GM21825 (cell line): Measurements from ENCODE around the gene SERHL2.
"Not testable (repeated sequence)": the region's sequence is repeated elsewhere in the genome, so short reads cannot be mapped to it uniquely, and the experiment has no call there.

Source experiments
- ATAC-seq: cut with Tn5 transposase; IDR thresholded peaks from one replicate; pipeline ENCODE4 v1.9.1; 2021; ENCODE audit warnings: mild to moderate bottlenecking, moderate library complexity; ENCODE audit not compliant: unreplicated experiment

The SERHL2 gene

GRCh38 chr22:42553475-42554361 is at the start of gene SERHL2:
Gene SERHL2 (plus strand): TSS chr22:42553956. CDS start chr22:42554021, 65 bp downstream.
- ATAC-seq: peak; percentile 55

GRCh38 chr22:42508327-42508974 is 45.3 kb upstream of the SERHL2 start:
- not testable (repeated sequence) for ATAC-seq

- not testable (repeated sequence) for ATAC-seq
Observed at GRCh38 chr22:42508975-42509364, 44.8 kb upstream of the SERHL2 start.

- ATAC-seq: no peak
Observed at GRCh38 chr22:42509548-42509947, 44.2 kb upstream of the SERHL2 start.

GRCh38 chr22:42511401-42511891 is 42.3 kb upstream of the SERHL2 start:
- ATAC-seq: no peak

- not testable (repeated sequence) for ATAC-seq
Observed at GRCh38 chr22:42512273-42512990, 41.3 kb upstream of the SERHL2 start.

- not testable (repeated sequence) for ATAC-seq
Observed at GRCh38 chr22:42514331-42514730, 39.4 kb upstream of the SERHL2 start.

GRCh38 chr22:42515304-42515703 is 38.5 kb upstream of the SERHL2 start:
- ATAC-seq: not testable (repeated sequence)

- no peak for ATAC-seq
Observed at GRCh38 chr22:42515896-42516295, 37.9 kb upstream of the SERHL2 start.

GRCh38 chr22:42517103-42517502 is 36.7 kb upstream of the SERHL2 start:
- ATAC-seq: not testable (repeated sequence)

- ATAC-seq: not testable (repeated sequence)
Observed at GRCh38 chr22:42518638-42519524, 34.9 kb upstream of the SERHL2 start.

GRCh38 chr22:42519525-42520401 is 34.0 kb upstream of the SERHL2 start, which contains the start of gene RRP7A:
Gene RRP7A (minus strand): TSS chr22:42519796. CDS start chr22:42519786, 10 bp downstream.
- ATAC-seq: peak; percentile 72

GRCh38 chr22:42521228-42521546 is 32.6 kb upstream of the SERHL2 start:
- no peak for ATAC-seq

GRCh38 chr22:42522546-42522945 is 31.2 kb upstream of the SERHL2 start:
- no peak for ATAC-seq

- peak; percentile 36 for ATAC-seq
Observed at GRCh38 chr22:42528591-42529307, 25.0 kb upstream of the SERHL2 start.

- ATAC-seq: not testable (repeated sequence)
Observed at GRCh38 chr22:42529435-42529834, 24.3 kb upstream of the SERHL2 start.

GRCh38 chr22:42531401-42532084 is 22.2 kb upstream of the SERHL2 start:
- ATAC-seq: not testable (repeated sequence)

- ATAC-seq: no peak
Observed at GRCh38 chr22:42533638-42533977, 20.1 kb upstream of the SERHL2 start.
